Measurements from ENCODE around the gene HAUS3. TPM values are rescaled to one million over a fixed set of nuclear protein-coding genes. Genes with fewer than 3 reads are reported as not detected.

HAUS3 gene
- total and polyA plus RNA-seq, 2 of the 8 experiments (the other 6 are each of a cell fraction or from before 2014, with no cell fraction given): 3.2 to 14.8 TPM

- no peak overlapping the region for H3K4me2 ChIP-seq (ENCODE audit: insufficient read depth in 1 of 2, low read depth in 2 of 2, low read length in 2 of 2)
- FAIRE-seq: no peak
- no peaks in the 10 kb centered on the region; a peak in 1 of 8 replicates for H3K36me3 ChIP-seq (ENCODE audit: control insufficient read depth in 2 of 4, insufficient read depth in 4 of 4, low read length in 3 of 4)
- H3K27me3 ChIP-seq (replicated peaks in 1 of 4; ENCODE audit: control insufficient read depth in 3 of 4, extremely low read depth in 1 of 4, insufficient read depth in 3 of 4, low read length in 3 of 4): no peaks in the 10 kb centered on the region
- 90% methylated on average over 12 of the region's 12 CpGs; no CpG with 5 or more reads in 1 of the 2 experiments for WGBS, 2 experiments (ENCODE audit: extremely low coverage in 1 of 2, insufficient coverage in 1 of 2, insufficient read length in 1 of 2, insufficient replicate concordance in 2 of 2, low coverage in 1 of 2, low lambda C conversion rate in 2 of 2, missing lambda C conversion rate in 1 of 2)
- H2AFZ ChIP-seq (ENCODE audit: low read length): no peak overlapping the region
- no peak overlapping the region for H3K27ac ChIP-seq (ENCODE audit: low read depth, low read length)
- no peak overlapping the region for H3K14ac ChIP-seq (ENCODE audit: insufficient read length)
- H2BK5ac ChIP-seq (ENCODE audit: low read depth, low read length): no peak overlapping the region
- no peak overlapping the region for H2BK15ac ChIP-seq (ENCODE audit: low read length)
- CTCF ChIA-PET (ENCODE audit: partially characterized antibody): interaction anchor here (0.5 to 2.0 kb wide), 4 partner anchors 10 to 263 kb away, joined by 3 to 8 read pairs (median 4); no protein-coding TSS in a partner anchor
- H4K5ac ChIP-seq (ENCODE audit: insufficient read length, low read depth, low read length): no peak overlapping the region
- H3K23ac ChIP-seq (ENCODE audit: insufficient read length): no peak overlapping the region
- H3K9me3 ChIP-seq (ENCODE audit: insufficient read depth in 2 of 2, low read depth in 1 of 2, low read length in 1 of 2): no peaks in the 10 kb centered on the region
- no peak overlapping the region for H3K9ac ChIP-seq (replicated peaks in 1 of 4; ENCODE audit: extremely low read depth in 1 of 4, low read depth in 3 of 4, low read length in 3 of 4)
- H2AK5ac ChIP-seq (ENCODE audit: low read depth, low read length): no peak overlapping the region
- H4K8ac ChIP-seq (ENCODE audit: extremely low read depth, insufficient read depth, low read length): no peak overlapping the region
- DNase-seq (ENCODE audit: low read depth in 1 of 2, low spot score in 2 of 2): peak in 1 of 2 experiments; percentile 40
- no peak overlapping the region for H2BK12ac ChIP-seq (ENCODE audit: low read depth, low read length)
- no peak overlapping the region for H2BK20ac ChIP-seq (ENCODE audit: low read length)
- peaks cover 6% of the 10 kb centered on the region; the same call in 1 of the 2 replicates for H3K23me2 ChIP-seq (ENCODE audit: low read depth, low read length)
- H3K79me1 ChIP-seq (ENCODE audit: low read depth, low read length): no peaks in the 10 kb centered on the region
- peaks cover 0 to 9% of the 10 kb centered on the region in 2 experiments for H4K20me1 ChIP-seq (replicated peaks in 1 of 2; ENCODE audit: control insufficient read depth in 1 of 2, insufficient read depth in 2 of 2, low read length in 2 of 2)
- no peak overlapping the region for H3K18ac ChIP-seq (ENCODE audit: extremely low read depth, low read length)
- H3K4ac ChIP-seq (replicated peaks; ENCODE audit: insufficient read length, low read depth, low read length): no peak overlapping the region
- POLR2A ChIA-PET (ENCODE audit: partially characterized antibody): no interaction called here
- H2BK120ac ChIP-seq (replicated peaks; ENCODE audit: low read depth, low read length): no peak overlapping the region
- H3K4me1 ChIP-seq (replicated peaks in 1 of 4; ENCODE audit: control insufficient read depth in 3 of 4, insufficient read depth in 4 of 4, low read length in 3 of 4): peaks cover 0 to 5% (median 3%) of the 10 kb centered on the region in 4 experiments; a peak in 4 of 7 replicates
- no peak overlapping the region for H4K91ac ChIP-seq (replicated peaks; ENCODE audit: insufficient read length, low read length)
- no peak overlapping the region for H3K56ac ChIP-seq (replicated peaks; ENCODE audit: insufficient read length, low read depth, low read length)
- H3K79me2 ChIP-seq (ENCODE audit: control insufficient read depth in 1 of 2, insufficient read depth in 2 of 2, low read length in 2 of 2): no peaks in the 10 kb centered on the region
- H3K4me3 ChIP-seq (ENCODE audit: extremely low read depth in 1 of 4, insufficient read depth in 2 of 4, low read depth in 3 of 4, low read length in 4 of 4): no peak overlapping the region
- TF ChIP-seq KDM1A (IDR thresholded peaks at IDR 0.05; ENCODE audit: borderline replicate concordance, low read length) (no peak), RFX5 (IDR thresholded peaks at IDR 0.05; ENCODE audit: borderline replicate concordance, low read depth, low read length) (no peak), BACH1 (IDR thresholded peaks at IDR 0.05; ENCODE audit: low read length) (no peak), NRF1 (IDR thresholded peaks at IDR 0.05; ENCODE audit: low read depth, low read length) (no peak), SP2 (IDR thresholded peaks at IDR 0.05; ENCODE audit: low read length) (no peak), SIN3A (conservative IDR thresholded peaks at IDR 0.05 in 1 of 2, IDR thresholded peaks at IDR 0.05 in 1 of 2; ENCODE audit: low read depth in 1 of 2, low read length in 2 of 2) (no peak), JUN (IDR thresholded peaks at IDR 0.05; ENCODE audit: low read depth, low read length) (no peak), GABPA (IDR thresholded peaks at IDR 0.05; ENCODE audit: borderline replicate concordance, insufficient read depth, low read length) (no peak), SIRT6 (IDR thresholded peaks at IDR 0.05; ENCODE audit: low read length) (no peak), BRCA1 (IDR thresholded peaks at IDR 0.05; ENCODE audit: low read depth, low read length) (no peak), POU5F1 (IDR thresholded peaks at IDR 0.05; ENCODE audit: low read depth, low read length) (no peak), EZH2 (IDR thresholded peaks at IDR 0.05; ENCODE audit: low read depth, low read length, severe bottlenecking) (no peak), RXRA (IDR thresholded peaks at IDR 0.05; ENCODE audit: insufficient read depth, low read depth, low read length) (no peak), CEBPB (IDR thresholded peaks at IDR 0.05; ENCODE audit: low read depth, low read length) (no peak)
These were observed 14.9 kb upstream of the HAUS3 start for GRCh38 chr4:2256781-2257191.
